Measurements from ENCODE around the gene ADAMTSL1.

Gene ADAMTSL1

GRCh38 chr9:18703901-18704379 is 230.0 kb downstream of the ADAMTSL1 start:
- Histone ChIP-seq H3K27ac (replicated peaks) (no peak overlapping the region), H3K4me3 (replicated peaks; ENCODE audit: insufficient read depth, low read length) (no peak overlapping the region), H3K27me3 (ENCODE audit: insufficient read depth, poor library complexity, severe bottlenecking) (no peaks in the 10 kb centered on the region)
- no peak for DNase-seq (ENCODE audit: low read depth in 1 of 2, low spot score in 1 of 2)
- no peak for TF ChIP-seq GABPA (IDR thresholded peaks at IDR 0.05; ENCODE audit: low read depth)

GRCh38 chr9:18705796-18706392 is 231.9 kb downstream of the ADAMTSL1 start:
- Histone ChIP-seq H3K27me3 (ENCODE audit: insufficient read depth, poor library complexity, severe bottlenecking) (no peaks in the 10 kb centered on the region), H3K27ac (replicated peaks) (no peak overlapping the region), H3K4me3 (replicated peaks; ENCODE audit: insufficient read depth, low read length) (no peak overlapping the region)
- no peak for DNase-seq (ENCODE audit: low read depth in 1 of 2, low spot score in 1 of 2)
- TF ChIP-seq, protein P1, sequence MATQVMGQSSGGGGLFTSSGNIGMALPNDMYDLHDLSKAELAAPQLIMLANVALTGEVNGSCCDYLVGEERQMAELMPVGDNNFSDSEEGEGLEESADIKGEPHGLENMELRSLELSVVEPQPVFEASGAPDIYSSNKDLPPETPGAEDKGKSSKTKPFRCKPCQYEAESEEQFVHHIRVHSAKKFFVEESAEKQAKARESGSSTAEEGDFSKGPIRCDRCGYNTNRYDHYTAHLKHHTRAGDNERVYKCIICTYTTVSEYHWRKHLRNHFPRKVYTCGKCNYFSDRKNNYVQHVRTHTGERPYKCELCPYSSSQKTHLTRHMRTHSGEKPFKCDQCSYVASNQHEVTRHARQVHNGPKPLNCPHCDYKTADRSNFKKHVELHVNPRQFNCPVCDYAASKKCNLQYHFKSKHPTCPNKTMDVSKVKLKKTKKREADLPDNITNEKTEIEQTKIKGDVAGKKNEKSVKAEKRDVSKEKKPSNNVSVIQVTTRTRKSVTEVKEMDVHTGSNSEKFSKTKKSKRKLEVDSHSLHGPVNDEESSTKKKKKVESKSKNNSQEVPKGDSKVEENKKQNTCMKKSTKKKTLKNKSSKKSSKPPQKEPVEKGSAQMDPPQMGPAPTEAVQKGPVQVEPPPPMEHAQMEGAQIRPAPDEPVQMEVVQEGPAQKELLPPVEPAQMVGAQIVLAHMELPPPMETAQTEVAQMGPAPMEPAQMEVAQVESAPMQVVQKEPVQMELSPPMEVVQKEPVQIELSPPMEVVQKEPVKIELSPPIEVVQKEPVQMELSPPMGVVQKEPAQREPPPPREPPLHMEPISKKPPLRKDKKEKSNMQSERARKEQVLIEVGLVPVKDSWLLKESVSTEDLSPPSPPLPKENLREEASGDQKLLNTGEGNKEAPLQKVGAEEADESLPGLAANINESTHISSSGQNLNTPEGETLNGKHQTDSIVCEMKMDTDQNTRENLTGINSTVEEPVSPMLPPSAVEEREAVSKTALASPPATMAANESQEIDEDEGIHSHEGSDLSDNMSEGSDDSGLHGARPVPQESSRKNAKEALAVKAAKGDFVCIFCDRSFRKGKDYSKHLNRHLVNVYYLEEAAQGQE (IDR thresholded peaks at IDR 0.05; ENCODE audit: insufficient replicate concordance, low read depth): no peak
- no peak for TF ChIP-seq CTCF (IDR thresholded peaks at IDR 0.05; ENCODE audit: insufficient read depth, low read length)
- no peak for TF ChIP-seq POLR2AphosphoS5 (IDR thresholded peaks at IDR 0.05; ENCODE audit: low read depth)
- TF ChIP-seq SPI1 (IDR thresholded peaks at IDR 0.05; ENCODE audit: borderline replicate concordance, low read depth): no peak
- no peak for TF ChIP-seq GABPA (IDR thresholded peaks at IDR 0.05; ENCODE audit: low read depth)

DNA sequence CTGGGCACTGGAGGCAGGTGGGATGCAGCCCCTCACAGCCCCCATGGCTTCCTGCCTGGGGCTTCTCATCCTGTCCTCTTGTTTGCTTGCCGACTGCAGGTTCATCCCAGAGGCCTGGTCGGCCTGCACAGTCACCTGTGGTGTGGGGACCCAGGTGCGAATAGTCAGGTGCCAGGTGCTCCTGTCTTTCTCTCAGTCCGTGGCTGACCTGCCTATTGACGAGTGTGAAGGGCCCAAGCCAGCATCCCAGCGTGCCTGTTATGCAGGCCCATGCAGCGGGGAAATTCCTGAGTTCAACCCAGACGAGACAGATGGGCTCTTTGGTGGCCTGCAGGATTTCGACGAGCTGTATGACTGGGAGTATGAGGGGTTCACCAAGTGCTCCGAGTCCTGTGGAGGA is 232.7 kb downstream of the ADAMTSL1 start:
- H3K4me3 ChIP-seq (replicated peaks; ENCODE audit: insufficient read depth, low read length): no peak overlapping the region
- no peak for DNase-seq (ENCODE audit: low read depth in 1 of 2, low spot score in 1 of 2)
- TF ChIP-seq POLR2AphosphoS5 (IDR thresholded peaks at IDR 0.05; ENCODE audit: low read depth) (no peak), SPI1 (IDR thresholded peaks at IDR 0.05; ENCODE audit: borderline replicate concordance, low read depth) (no peak), GABPA (IDR thresholded peaks at IDR 0.05; ENCODE audit: low read depth) (no peak), CTCF (IDR thresholded peaks at IDR 0.05; ENCODE audit: insufficient read depth, low read length) (no peak)
- TF ChIP-seq, protein P1 (IDR thresholded peaks at IDR 0.05; ENCODE audit: insufficient replicate concordance, low read depth): no peak
- H3K27me3 ChIP-seq (ENCODE audit: insufficient read depth, poor library complexity, severe bottlenecking): no peaks in the 10 kb centered on the region
- no peak overlapping the region for H3K27ac ChIP-seq (replicated peaks)

- Histone ChIP-seq H3K27me3 (ENCODE audit: insufficient read depth, poor library complexity, severe bottlenecking) (no peaks in the 10 kb centered on the region), H3K27ac (replicated peaks) (no peak overlapping the region), H3K4me3 (replicated peaks; ENCODE audit: insufficient read depth, low read length) (no peak overlapping the region)
- DNase-seq (ENCODE audit: low read depth in 1 of 2, low spot score in 1 of 2): no peak
- TF ChIP-seq POLR2AphosphoS5 (IDR thresholded peaks at IDR 0.05; ENCODE audit: low read depth) (no peak), CTCF (IDR thresholded peaks at IDR 0.05; ENCODE audit: insufficient read depth, low read length) (no peak), SPI1 (IDR thresholded peaks at IDR 0.05; ENCODE audit: borderline replicate concordance, low read depth) (no peak)
These were observed 233.1 kb downstream of the ADAMTSL1 start for GRCh38 chr9:18707061-18707461.

Data from HL-60 (cell line).